KBM-7 (cell line): Measurements from ENCODE around the gene DNAAF9.
"Not testable (repeated sequence)": the region's sequence is repeated elsewhere in the genome, so short reads cannot be mapped to it uniquely, and the experiment has no call there.

ENCODE experiments used
- DNase-seq: peaks from one replicate; pipeline ENCODE4 v3.0.0-alpha.2; 2015
- in situ Hi-C: fragments of 300-500 bp; cut with MboI; formaldehyde crosslinking; loops from 2 replicates; pipeline ENCODE4 v1.14.3; 2020; ENCODE audit warnings: low sequenced_read_pairs, low pct_unique_long_range_greater_than_20kb, mixed read lengths

The DNAAF9 gene

GRCh38 chr20:3407040-3407770 is at the start of gene DNAAF9:
DNAAF9 (minus strand) TSS chr20:3407669; CDS start chr20:3407557, 112 bp downstream.
- DNase-seq: peak; percentile 38
- in situ Hi-C loops: no loop called here

GRCh38 chr20:3456648-3457047 is 49.2 kb upstream of the DNAAF9 start:
- in situ Hi-C loops: no loop called here
- DNase-seq: no peak

- DNase-seq: no peak
- in situ Hi-C loops: no loop called here
Measured at GRCh38 chr20:3454831-3455230, 47.4 kb upstream of the DNAAF9 start.

- no peak for DNase-seq
- in situ Hi-C loops: no loop called here
Measured at GRCh38 chr20:3452690-3453089, 45.2 kb upstream of the DNAAF9 start.

GRCh38 chr20:3452136-3452535 is 44.7 kb upstream of the DNAAF9 start:
- in situ Hi-C loops: no loop called here
- DNase-seq: no peak

GRCh38 chr20:3449319-3449718 is 41.9 kb upstream of the DNAAF9 start:
- no peak for DNase-seq
- in situ Hi-C loops: no loop called here

- peak; percentile 45 for DNase-seq
- in situ Hi-C loops: no loop called here
Measured at GRCh38 chr20:3447321-3447720, 39.9 kb upstream of the DNAAF9 start.

- DNase-seq: peak; percentile 43
- in situ Hi-C loops: no loop called here
Measured at GRCh38 chr20:3446779-3447178, 39.3 kb upstream of the DNAAF9 start.

- in situ Hi-C loops: no loop called here
- DNase-seq: no peak
Measured at GRCh38 chr20:3436864-3437574, 29.6 kb upstream of the DNAAF9 start.

- in situ Hi-C loops: no loop called here
Measured at GRCh38 chr20:3434232-3434631, 26.8 kb upstream of the DNAAF9 start.

GRCh38 chr20:3433744-3434143 is 26.3 kb upstream of the DNAAF9 start:
- no peak for DNase-seq
- in situ Hi-C loops: no loop called here

More at GRCh38 chr20:3434232-3434631, 26.8 kb upstream of the DNAAF9 start:
- no peak for DNase-seq

GRCh38 chr20:3432844-3433243 is 25.4 kb upstream of the DNAAF9 start:
- no peak for DNase-seq
- in situ Hi-C loops: no loop called here

- in situ Hi-C loops: no loop called here
- DNase-seq: no peak
Measured at GRCh38 chr20:3431109-3431508, 23.6 kb upstream of the DNAAF9 start.

- DNase-seq: peak; percentile 96
- in situ Hi-C loops: no loop called here
Measured at GRCh38 chr20:3430376-3431069, 23.1 kb upstream of the DNAAF9 start.

- in situ Hi-C loops: not testable (repeated sequence)
Measured at GRCh38 chr20:3426766-3427165, 19.3 kb upstream of the DNAAF9 start.

GRCh38 chr20:3423126-3423525 is 15.7 kb upstream of the DNAAF9 start:
- in situ Hi-C loops: no loop called here
- DNase-seq: no peak

More at GRCh38 chr20:3426766-3427165, 19.3 kb upstream of the DNAAF9 start:
- not testable (repeated sequence) for DNase-seq

- no peak for DNase-seq
- in situ Hi-C loops: no loop called here
Measured at GRCh38 chr20:3421985-3422384, 14.5 kb upstream of the DNAAF9 start.

GRCh38 chr20:3420211-3420707 is 12.8 kb upstream of the DNAAF9 start:
- in situ Hi-C loops: no loop called here
- DNase-seq: peak; percentile 88

- in situ Hi-C loops, DNase-seq: not testable (repeated sequence)
Measured at GRCh38 chr20:3418161-3418560, 10.7 kb upstream of the DNAAF9 start.

GRCh38 chr20:3414122-3414521 is 6.7 kb upstream of the DNAAF9 start:
- DNase-seq: no peak
- in situ Hi-C loops: no loop called here
